H1 (cell line): ENCODE results near the gene FKBP2. TPM values are rescaled to one million over a fixed set of nuclear protein-coding genes. Genes with fewer than 3 reads are reported as not detected.

Experiments
- CTCF ChIA-PET: fragments of 300-600 bp; sonication (Branson Sonifier 250); formaldehyde crosslinking; loops from one replicate; lab custom pipeline; 2021; ENCODE audit not compliant: partially characterized antibody; lab: Charles Lee
- POLR2A ChIA-PET: fragments of 300-600 bp; sonication (Branson Sonifier 250); formaldehyde crosslinking; loops from one replicate; lab custom pipeline; 2021; ENCODE audit warnings: inconsistent platforms; ENCODE audit not compliant: partially characterized antibody; lab: Charles Lee
- DNase-seq, 2 experiments: peaks; one replicate each; pipeline versions ENCODE4 v3.0.0 to v3.0.0-alpha.2; 2010 to 2022; ENCODE audit warnings: low spot score in 2 of 2, low read depth in 1 of 2, mixed read lengths in 1 of 2
- FAIRE-seq: peaks from 2 replicates; lab custom pipeline; 2011; peaks lifted over from hg19 to GRCh38; lab: Jason Lieb, UNC
- H2AFZ ChIP-seq: 2 replicates; pipeline ENCODE4 v1.8.1; 2012; ENCODE audit warnings: low read length, inconsistent platforms
- H2AK5ac ChIP-seq: 2 replicates; pipeline ENCODE4 v1.6.1; 2013; ENCODE audit warnings: low read depth, low read length
- H2BK120ac ChIP-seq: replicated peaks from 2 replicates; pipeline ENCODE3; 2013; ENCODE audit warnings: low read depth, low read length, inconsistent platforms
- H2BK12ac ChIP-seq: 2 replicates; pipeline ENCODE4 v1.6.1; 2013; ENCODE audit warnings: low read depth, low read length
- H2BK15ac ChIP-seq: 2 replicates; pipeline ENCODE4 v1.6.1; 2013; ENCODE audit warnings: low read length
- H2BK20ac ChIP-seq: 2 replicates; pipeline ENCODE4 v1.6.1; 2013; ENCODE audit warnings: low read length
- H2BK5ac ChIP-seq: 2 replicates; pipeline ENCODE4 v1.6.1; 2013; ENCODE audit warnings: low read depth, low read length
- H3K14ac ChIP-seq: 2 replicates; pipeline ENCODE4 v1.6.1; 2013; ENCODE audit warnings: inconsistent platforms; ENCODE audit not compliant: insufficient read length
- H3K18ac ChIP-seq: 2 replicates; pipeline ENCODE4 v1.6.1; 2013; ENCODE audit warnings: low read length; ENCODE audit errors: extremely low read depth
- H3K23ac ChIP-seq: 2 replicates; pipeline ENCODE4 v1.6.1; 2013; ENCODE audit warnings: inconsistent platforms; ENCODE audit not compliant: insufficient read length
- H3K23me2 ChIP-seq: 2 replicates; pipeline ENCODE4 v1.6.1; 2013; ENCODE audit warnings: low read depth, low read length
- H3K27ac ChIP-seq: 2 replicates; pipeline ENCODE4 v1.6.1; 2011; ENCODE audit warnings: low read depth, low read length, inconsistent platforms
- H3K27me3 ChIP-seq, 4 experiments: replicated peaks in 1 of 4; 1 replicate in 1 of 4; 2 replicates in 3 of 4; pipeline versions ENCODE4 v1.6.1 to v1.8.1; 2011 to 2013; ENCODE audit warnings: low read length in 3 of 4, mild to moderate bottlenecking in 3 of 4, inconsistent platforms in 2 of 4, mixed read lengths in 2 of 4, moderate library complexity in 1 of 4; ENCODE audit not compliant: control insufficient read depth in 3 of 4, insufficient read depth in 3 of 4; ENCODE audit errors: extremely low read depth in 1 of 4
- H3K36me3 ChIP-seq, 4 experiments: 2 replicates each; pipeline versions ENCODE4 v1.6.1 to v1.8.1; 2011 to 2013; ENCODE audit warnings: mild to moderate bottlenecking in 4 of 4, low read length in 3 of 4, moderate library complexity in 2 of 4, control low read depth in 1 of 4, inconsistent platforms in 1 of 4; ENCODE audit not compliant: insufficient read depth in 4 of 4, control insufficient read depth in 2 of 4
- H3K4ac ChIP-seq: replicated peaks from 2 replicates; pipeline ENCODE3; 2013; ENCODE audit warnings: low read length, low read depth, mixed read lengths, inconsistent platforms; ENCODE audit not compliant: insufficient read length
- H3K4me1 ChIP-seq, 4 experiments: replicated peaks in 1 of 4; 1 replicate in 1 of 4; 2 replicates in 3 of 4; pipeline versions ENCODE4 v1.6.1 to v1.8.1; 2011 to 2013; ENCODE audit warnings: low read length in 3 of 4, inconsistent platforms in 2 of 4, mixed read lengths in 1 of 4; ENCODE audit not compliant: insufficient read depth in 4 of 4, control insufficient read depth in 3 of 4
- H3K4me2 ChIP-seq, 2 experiments: 2 replicates each; pipeline versions ENCODE4 v1.6.1 to v1.8.1; 2011 to 2013; ENCODE audit warnings: low read depth in 2 of 2, low read length in 2 of 2, control low read depth in 1 of 2, inconsistent platforms in 1 of 2, mild to moderate bottlenecking in 1 of 2; ENCODE audit not compliant: insufficient read depth in 1 of 2
- H3K4me3 ChIP-seq, 4 experiments: fragments of 200-600, 300-600 bp in 1 of 4; sonication (generic), shearing (Covaris generic), sonication (Bioruptor Twin) in 1 of 4; 2 replicates each; pipeline versions ENCODE4 v1.5.1 to v1.8.1; 2011 to 2016; ENCODE audit warnings: low read length in 4 of 4, low read depth in 3 of 4, control low read depth in 2 of 4, inconsistent platforms in 2 of 4, mild to moderate bottlenecking in 2 of 4, mixed read lengths in 1 of 4, moderate library complexity in 1 of 4; ENCODE audit not compliant: insufficient read depth in 2 of 4; ENCODE audit errors: extremely low read depth in 1 of 4
- H3K56ac ChIP-seq: replicated peaks from 2 replicates; pipeline ENCODE3; 2013; ENCODE audit warnings: low read depth, mild to moderate bottlenecking, mixed read lengths, low read length, inconsistent platforms; ENCODE audit not compliant: insufficient read length
- H3K79me1 ChIP-seq: 2 replicates; pipeline ENCODE4 v1.6.1; 2013; ENCODE audit warnings: low read depth, low read length, control low read depth
- H3K79me2 ChIP-seq, 2 experiments: 2 replicates each; pipeline versions ENCODE4 v1.6.1 to v1.8.1; 2012 to 2013; ENCODE audit warnings: low read length in 2 of 2, mild to moderate bottlenecking in 2 of 2, inconsistent platforms in 1 of 2; ENCODE audit not compliant: insufficient read depth in 2 of 2, control insufficient read depth in 1 of 2
- H3K9ac ChIP-seq, 4 experiments: replicated peaks in 1 of 4; 1 replicate in 1 of 4; 2 replicates in 3 of 4; pipeline versions ENCODE4 v1.6.1 to v1.8.1; 2011 to 2013; ENCODE audit warnings: low read depth in 3 of 4, low read length in 3 of 4, control low read depth in 2 of 4, mild to moderate bottlenecking in 2 of 4, moderate library complexity in 2 of 4, inconsistent platforms in 1 of 4; ENCODE audit errors: extremely low read depth in 1 of 4
- H3K9me3 ChIP-seq, 2 experiments: 2 replicates each; pipeline versions ENCODE4 v1.6.1 to v1.8.1; 2012 to 2013; ENCODE audit warnings: mild to moderate bottlenecking in 2 of 2, moderate library complexity in 2 of 2, control low read depth in 1 of 2, inconsistent platforms in 1 of 2, low read depth in 1 of 2, low read length in 1 of 2, mixed read lengths in 1 of 2; ENCODE audit not compliant: insufficient read depth in 2 of 2
- H4K20me1 ChIP-seq, 2 experiments: replicated peaks in 1 of 2; 2 replicates each; pipeline versions ENCODE3 to v1.8.1; 2011 to 2013; ENCODE audit warnings: inconsistent platforms in 2 of 2, low read length in 2 of 2, mild to moderate bottlenecking in 1 of 2; ENCODE audit not compliant: insufficient read depth in 2 of 2, control insufficient read depth in 1 of 2
- H4K5ac ChIP-seq: 2 replicates; pipeline ENCODE4 v1.6.1; 2013; ENCODE audit warnings: low read length, low read depth, mixed read lengths, inconsistent platforms; ENCODE audit not compliant: insufficient read length
- H4K8ac ChIP-seq: 2 replicates; pipeline ENCODE4 v1.8.0; 2013; ENCODE audit warnings: mild to moderate bottlenecking, moderate library complexity, low read length, inconsistent platforms; ENCODE audit not compliant: insufficient read depth; ENCODE audit errors: extremely low read depth
- H4K91ac ChIP-seq: replicated peaks from 2 replicates; pipeline ENCODE3; 2013; ENCODE audit warnings: low read length, mixed read lengths, inconsistent platforms; ENCODE audit not compliant: insufficient read length
- CTCF ChIP-seq, 3 experiments: IDR thresholded peaks; 1 replicate in 2 of 3; 2 replicates in 1 of 3; pipeline versions ENCODE4 v1.5.1 to v1.6.1; 2011; ENCODE audit warnings: low read length in 3 of 3, mild to moderate bottlenecking in 3 of 3, inconsistent platforms in 2 of 3, low read depth in 1 of 3, moderate library complexity in 1 of 3; ENCODE audit not compliant: insufficient read depth in 1 of 3; ENCODE audit errors: control extremely low read depth in 1 of 3
- JUND ChIP-seq: IDR thresholded peaks from 2 replicates; pipeline ENCODE4 v1.6.1; 2011; ENCODE audit warnings: mild to moderate bottlenecking, improper control_type of control experiment, low read length
- WGBS, 2 experiments: shearing (Covaris generic) in 1 of 2; methylation state at CpG; one replicate each; pipeline versions ENCODE4 v1.1.6 to v1.1.7; 2013 to 2015; ENCODE audit warnings: low lambda C conversion rate in 2 of 2, mixed read lengths in 2 of 2, inconsistent platforms in 1 of 2, low coverage in 1 of 2, missing lambda C conversion rate in 1 of 2; ENCODE audit not compliant: insufficient replicate concordance in 2 of 2, insufficient coverage in 1 of 2, insufficient read length in 1 of 2; ENCODE audit errors: extremely low coverage in 1 of 2, missing lambda C conversion rate in 1 of 2; 5-methylcytosine and 5-hydroxymethylcytosine counted together
- polyA plus RNA-seq, 7 experiments: library from polyadenylated mRNA; depleted of rRNA in 3 of 7; stranded (reverse) in 5 of 7; unstranded in 2 of 7; fragments of >200 nt in 5 of 7; fragments of 200-250 nt in 2 of 7; gene quantifications; 1 replicate in 5 of 7; 2 replicates in 1 of 7; 4 replicates in 1 of 7; pipeline versions ENCODE4 v1.2.1 to v1.2.3, GENCODE V29; 2011 to 2013; ENCODE audit warnings: missing spikeins in 2 of 7, mixed read lengths in 2 of 7
- total RNA-seq: library from RNA; stranded (reverse); fragmentation: NEBNext Ultra II Directional; extraction: Animal tissue kit (Norgen Biotek cat#: 25700); gene quantifications from 2 replicates; pipeline ENCODE4 v1.2.1, GENCODE V29; 2021

Gene FKBP2
- total and polyA plus RNA-seq, 2 of the 8 experiments (the other 6 are each of a cell fraction or from before 2014, with no cell fraction given): 41.7 to 52.5 TPM

DNA sequence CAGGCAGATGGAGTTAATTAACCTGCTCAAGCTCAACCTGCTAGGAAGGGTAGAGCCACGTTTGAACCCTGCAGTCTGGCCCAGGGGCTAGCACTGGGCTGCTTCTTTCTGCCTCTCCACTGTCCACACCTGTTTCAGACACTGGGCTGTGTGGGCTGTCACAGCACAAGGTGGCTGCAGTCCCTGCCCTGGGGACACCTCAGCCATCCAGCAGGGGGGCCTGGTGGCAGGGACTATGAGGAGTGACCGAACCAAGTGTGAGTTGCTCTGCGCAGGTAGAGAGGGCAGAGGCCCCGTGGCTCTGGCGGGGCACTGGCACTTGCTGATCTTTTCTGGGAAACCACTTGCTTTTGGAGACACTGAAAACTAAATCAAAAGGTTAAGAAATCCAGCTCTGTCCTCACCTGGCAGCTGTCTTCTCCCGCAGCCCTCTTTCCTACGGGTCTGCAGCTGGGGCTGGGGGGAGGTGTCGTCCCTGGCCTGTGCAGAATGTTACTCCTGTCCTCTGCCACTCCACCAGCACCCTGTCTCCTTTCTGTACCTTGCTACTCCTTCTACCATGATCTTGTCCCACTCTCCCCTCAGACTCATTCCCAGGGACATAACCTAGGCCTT lies 37.8 kb downstream of the FKBP2 start:
- FAIRE-seq: no peak
- POLR2A ChIA-PET: interaction anchor here (0.6 to 9.5 kb wide), 6 partner anchors 9 to 33 kb away, joined by 3 to 79 read pairs (median 4); partner anchors contain the start of gene PLCB3
- H3K4me1 ChIP-seq: peaks cover 0 to 5% (median under 1%) of the 10 kb centered on the region in 4 experiments; a peak in 1 of 7 replicates
- WGBS, 2 experiments: 94% methylated on average over 8 of the region's 8 CpGs; no CpG with 5 or more reads in 1 of the 2 experiments
- no peak for DNase-seq
- no peak overlapping the region for H4K8ac ChIP-seq
- no peak overlapping the region for H4K5ac ChIP-seq
- H2AK5ac ChIP-seq: no peak overlapping the region
- CTCF ChIA-PET: interaction anchor here (0.7 to 13.7 kb wide), 9 partner anchors 9 to 78 kb away, joined by 3 to 168 read pairs (median 5); partner anchors contain the start of genes CATSPERZ, ESRRA and FERMT3
- H3K23me2 ChIP-seq: no peaks in the 10 kb centered on the region
- TF ChIP-seq CTCF (IDR thresholded peaks at IDR 0.05; ENCODE audit: control extremely low read depth in 1 of 3, insufficient read depth in 1 of 3, low read depth in 1 of 3, low read length in 3 of 3): no peak
- no peak for TF ChIP-seq JUND
- no peaks in the 10 kb centered on the region for H3K79me2 ChIP-seq
- H3K4ac ChIP-seq: no peak overlapping the region
- no peaks in the 10 kb centered on the region for H3K27me3 ChIP-seq
- H2BK5ac ChIP-seq: no peak overlapping the region
- no peaks in the 10 kb centered on the region for H3K9me3 ChIP-seq
- H3K18ac ChIP-seq: no peak overlapping the region
- no peaks in the 10 kb centered on the region; the same call in 1 of the 2 replicates for H3K79me1 ChIP-seq
- H3K56ac ChIP-seq: no peak overlapping the region
- no peak overlapping the region for H3K4me3 ChIP-seq
- H2BK15ac ChIP-seq: no peak overlapping the region
- no peak overlapping the region for H2BK120ac ChIP-seq
- H3K27ac ChIP-seq: no peak overlapping the region
- H4K91ac ChIP-seq: no peak overlapping the region
- no peak overlapping the region for H3K23ac ChIP-seq
- no peak overlapping the region for H3K14ac ChIP-seq
- H2BK20ac ChIP-seq: no peak overlapping the region
- H3K9ac ChIP-seq: no peak overlapping the region
- no peak overlapping the region for H3K4me2 ChIP-seq
- H2BK12ac ChIP-seq: no peak overlapping the region
- H4K20me1 ChIP-seq: no peaks in the 10 kb centered on the region
- H3K36me3 ChIP-seq: no peaks in the 10 kb centered on the region; a peak in 1 of 8 replicates
- H2AFZ ChIP-seq: no peak overlapping the region
